Small intestine (tissue), 7 donors: ENCODE data around the gene CD164. TPM values are rescaled to one million over a fixed set of nuclear protein-coding genes. Genes with fewer than 3 reads are reported as not detected.
A peak's percentile ranks its signal among the peaks of the same experiment; 100 is the strongest.
"Not testable (repeated sequence)": the region's sequence is repeated elsewhere in the genome, so short reads cannot be mapped to it uniquely, and the experiment has no call there.

Experiments
- DNase-seq, 2 donors: peaks; one replicate each; pipeline versions ENCODE4 v3.0.0 to v3.0.0-alpha.2; 2013
- FAIRE-seq: peaks from 2 replicates; lab custom pipeline; 2012; peaks lifted over from hg19 to GRCh38; lab: Jason Lieb, UNC
- H3K27ac ChIP-seq, 3 donors: one replicate each; pipeline ENCODE4 v1.5.1; 2013; ENCODE audit warnings: low read length in 2 of 3, mild to moderate bottlenecking in 2 of 3, control low read depth in 1 of 3, inconsistent platforms in 1 of 3, low read depth in 1 of 3, moderate library complexity in 1 of 3
- H3K27me3 ChIP-seq, 3 donors: one replicate each; pipeline ENCODE4 v1.6.1; 2013; ENCODE audit warnings: low read length in 3 of 3, inconsistent platforms in 1 of 3; ENCODE audit not compliant: control insufficient read depth in 3 of 3, insufficient read depth in 3 of 3
- H3K36me3 ChIP-seq, 3 donors: one replicate each; pipeline ENCODE4 v1.6.1; 2013; ENCODE audit warnings: low read length in 3 of 3, inconsistent platforms in 1 of 3, low read depth in 1 of 3, mild to moderate bottlenecking in 1 of 3, moderate library complexity in 1 of 3; ENCODE audit not compliant: control insufficient read depth in 3 of 3, insufficient read depth in 2 of 3
- H3K4me1 ChIP-seq, 3 donors: one replicate each; pipeline ENCODE4 v1.6.1; 2013; ENCODE audit warnings: low read length in 2 of 3, inconsistent platforms in 1 of 3, low read depth in 1 of 3, mild to moderate bottlenecking in 1 of 3, moderate library complexity in 1 of 3; ENCODE audit not compliant: control insufficient read depth in 3 of 3, insufficient read depth in 2 of 3
- H3K4me3 ChIP-seq, 3 donors: one replicate each; pipeline ENCODE4 v1.5.1; 2013; ENCODE audit warnings: low read length in 3 of 3, control low read depth in 1 of 3, inconsistent platforms in 1 of 3, low read depth in 1 of 3, mild to moderate bottlenecking in 1 of 3, moderate library complexity in 1 of 3
- H3K9me3 ChIP-seq, 2 donors: one replicate each; pipeline ENCODE4 v1.6.1; 2013; ENCODE audit warnings: low read depth in 1 of 2, low read length in 1 of 2; ENCODE audit not compliant: control insufficient read depth in 2 of 2, insufficient read depth in 1 of 2
- WGBS, 3 donors: extraction: QIAGEN DNeasy Blood & Tissue Kit; methylation state at CpG; one replicate each; pipeline ENCODE4 v1.1.7; 2013; 5-methylcytosine and 5-hydroxymethylcytosine counted together
- polyA plus RNA-seq, 4 donors: library from polyadenylated mRNA; stranded (reverse) in 3 of 4; unstranded in 1 of 4; fragments of 200-250 nt in 3 of 4; fragments of 120-200 nt in 1 of 4; gene quantifications; one replicate each; pipeline versions ENCODE4 v1.2.1 to v1.2.3, GENCODE V29; 2013
- donor health status: healthy with polysubstance abuse.
- donor health status: control.
- donor health status: control.
- donor health status: Bipolar disorder and iron deficiency.
- donor health status: healthy.

The CD164 gene
- polyA plus RNA-seq, 4 donors, result 151 to 737 (median 172) TPM

GRCh38 chr6:109333870-109334269 is 48.4 kb downstream of the CD164 start:
- H3K27ac ChIP-seq, H3K4me3 ChIP-seq, H3K9me3 ChIP-seq, FAIRE-seq, H3K27me3 ChIP-seq, H3K36me3 ChIP-seq, DNase-seq: not testable (repeated sequence)
- peaks cover 4 to 24% (median 6%) of the 10 kb centered on the region in 3 donors for H3K4me1 ChIP-seq
- WGBS, 3 donors, result 90 to 100% (median 95%) methylated on average over 1 of the region's 1 CpG

- H3K9me3 ChIP-seq, result peaks cover 0 to 6% of the 10 kb centered on the region in 2 donors
- H3K27me3 ChIP-seq, result no peaks in the 10 kb centered on the region
- no peaks in the 10 kb centered on the region for H3K36me3 ChIP-seq
- 8 to 45% (median 41%) methylated on average over 2 of the region's 2 CpGs for WGBS, 3 donors
- H3K27ac ChIP-seq, result peak overlapping the region; percentile 75 to 77 (median 76)
- no peak overlapping the region for H3K4me3 ChIP-seq
- peaks cover 4 to 30% (median 10%) of the 10 kb centered on the region in 3 donors for H3K4me1 ChIP-seq
- DNase-seq, result peak; percentile 95 to 99
- FAIRE-seq, result no peak
Observed at GRCh38 chr6:109332748-109333147, 49.5 kb downstream of the CD164 start.

DNA sequence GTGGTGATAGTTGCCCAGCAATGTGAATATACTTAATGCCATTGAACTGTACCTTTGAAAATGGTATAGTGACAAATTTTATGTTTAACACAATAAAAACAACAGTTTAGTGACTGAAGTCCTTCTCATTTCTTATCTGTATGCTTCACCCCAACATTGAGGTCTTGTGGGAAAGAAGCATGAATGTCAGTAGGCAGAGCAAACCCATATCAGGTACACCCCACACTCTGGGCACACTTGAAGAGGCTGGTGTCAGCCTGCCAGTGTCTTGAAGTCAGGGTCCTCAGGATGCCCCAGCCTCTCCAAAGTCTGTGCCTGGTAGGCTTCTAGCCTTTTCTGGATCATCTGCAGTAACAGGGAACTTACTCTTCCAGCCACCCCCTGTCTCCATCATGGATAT is 51.2 kb downstream of the CD164 start:
- H3K9me3 ChIP-seq, result peaks cover 0 to 6% of the 10 kb centered on the region in 2 donors
- H3K4me3 ChIP-seq, result no peak overlapping the region
- FAIRE-seq (no peak), DNase-seq (no peak)
- peaks cover 4 to 25% (median 8%) of the 10 kb centered on the region in 3 donors for H3K4me1 ChIP-seq
- H3K27me3 ChIP-seq, result no peaks in the 10 kb centered on the region
- no peak overlapping the region for H3K27ac ChIP-seq
- H3K36me3 ChIP-seq, result no peaks in the 10 kb centered on the region

DNA sequence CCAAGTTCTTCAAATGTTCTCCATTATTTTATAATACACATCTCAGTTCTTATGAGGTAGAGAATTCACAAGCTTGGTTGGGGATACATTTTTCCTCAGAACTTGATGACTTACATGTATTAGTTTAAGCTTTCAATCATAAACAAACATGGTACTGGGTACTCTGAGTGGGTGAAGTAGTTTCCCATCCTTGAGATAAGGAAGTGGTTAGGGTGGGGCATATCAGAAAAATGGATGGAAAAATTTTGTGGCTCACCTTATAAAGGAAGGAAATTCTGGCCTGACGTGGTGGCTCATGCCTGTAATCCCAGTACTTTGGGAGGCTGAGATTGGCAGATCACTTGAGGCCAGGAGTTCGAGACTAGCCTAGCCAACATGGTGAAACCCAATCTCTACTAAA is 52.0 kb downstream of the CD164 start:
- H3K4me3 ChIP-seq, result no peak overlapping the region
- no peaks in the 10 kb centered on the region for H3K36me3 ChIP-seq
- no peaks in the 10 kb centered on the region for H3K27me3 ChIP-seq
- FAIRE-seq, result no peak
- no peak overlapping the region for H3K27ac ChIP-seq
- H3K4me1 ChIP-seq, result peaks cover 4 to 25% (median 8%) of the 10 kb centered on the region in 3 donors
- peaks cover 0 to 6% of the 10 kb centered on the region in 2 donors for H3K9me3 ChIP-seq
- 77 to 80% (median 79%) methylated on average over 2 of the region's 2 CpGs for WGBS, 3 donors
- no peak for DNase-seq

GRCh38 chr6:109328629-109329028 is 53.6 kb downstream of the CD164 start:
- 32 to 61% (median 49%) methylated on average over 4 of the region's 4 CpGs for WGBS, 3 donors
- Histone ChIP-seq H3K36me3 (no peaks in the 10 kb centered on the region), H3K27me3 (no peaks in the 10 kb centered on the region), H3K9me3 (peaks cover 0 to 2% of the 10 kb centered on the region in 2 donors), H3K4me1 (peaks cover 4 to 25% (median 8%) of the 10 kb centered on the region in 3 donors), H3K4me3 (no peak overlapping the region), H3K27ac (peak overlapping the region in 1 of 3 donors; percentile 21)
- no peak for DNase-seq
- FAIRE-seq, result no peak

DNA sequence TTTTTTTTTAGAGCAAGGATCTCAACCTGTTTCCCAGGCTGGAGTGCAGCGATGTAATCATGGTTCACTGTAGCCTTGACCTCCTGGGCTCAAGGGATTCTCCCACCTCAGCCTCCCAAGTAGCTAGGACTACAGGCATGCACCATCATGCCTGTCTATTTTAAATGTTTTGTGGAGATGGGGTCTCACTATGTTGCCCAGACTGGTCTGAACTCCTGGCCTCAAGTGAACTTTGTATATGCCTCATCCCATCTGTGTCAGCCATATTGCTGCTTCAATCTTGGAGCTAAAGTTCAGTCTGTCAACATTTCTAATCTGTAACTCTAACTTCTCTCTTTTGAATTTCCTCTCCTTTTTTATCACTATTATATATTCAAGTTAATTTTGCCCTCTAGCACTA is 54.3 kb downstream of the CD164 start:
- H3K27ac ChIP-seq, result peak overlapping the region in 1 of 3 donors; percentile 21
- WGBS, 3 donors, result 94 to 100% (median 96%) methylated on average over 1 of the region's 1 CpG
- no peak for FAIRE-seq

GRCh38 chr6:109327491-109327890 is 54.8 kb downstream of the CD164 start:
- DNase-seq (no peak), FAIRE-seq (no peak)
- Histone ChIP-seq H3K36me3 (no peaks in the 10 kb centered on the region), H3K4me3 (no peak overlapping the region), H3K27ac (peak overlapping the region in 1 of 3 donors; percentile 4), H3K4me1 (peaks cover 3 to 15% (median 8%) of the 10 kb centered on the region in 3 donors), H3K27me3 (no peaks in the 10 kb centered on the region), H3K9me3 (no peaks in the 10 kb centered on the region)
- WGBS, 3 donors, result 50 to 65% (median 53%) methylated on average over 4 of the region's 4 CpGs

More for the DNA sequence above, 54.3 kb downstream of the CD164 start:
- no peak for DNase-seq
- peaks cover 4 to 19% (median 8%) of the 10 kb centered on the region in 3 donors for H3K4me1 ChIP-seq
- no peaks in the 10 kb centered on the region for H3K27me3 ChIP-seq
- H3K4me3 ChIP-seq, result no peak overlapping the region
- H3K36me3 ChIP-seq, result no peaks in the 10 kb centered on the region
- H3K9me3 ChIP-seq, result no peaks in the 10 kb centered on the region

DNA sequence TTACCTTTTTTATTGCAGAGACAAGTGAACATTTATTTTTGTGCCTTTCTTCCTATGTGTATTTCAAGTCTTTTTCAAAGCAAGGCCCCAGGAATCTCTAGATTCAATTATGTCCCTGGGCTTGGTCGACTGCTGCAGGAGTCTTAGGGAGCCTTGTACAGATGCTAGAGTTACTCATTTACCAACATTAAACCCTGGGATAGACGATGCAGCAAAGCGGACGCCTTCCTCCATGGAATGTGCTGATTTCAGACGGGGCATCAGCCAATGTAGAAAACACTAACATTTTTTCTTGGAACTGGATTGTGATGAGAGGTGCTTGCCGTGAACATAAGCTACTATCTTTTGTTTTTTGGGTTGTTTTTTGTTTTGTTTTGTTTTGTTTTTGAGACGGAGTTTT is 55.9 kb downstream of the CD164 start:
- H3K4me1 ChIP-seq, result peaks cover 0 to 6% (median 4%) of the 10 kb centered on the region in 3 donors
- 66 to 73% (median 69%) methylated on average over 7 of the region's 7 CpGs for WGBS, 3 donors
- no peak for DNase-seq

GRCh38 chr6:109325400-109325801 is 56.9 kb downstream of the CD164 start:
- Histone ChIP-seq H3K36me3 (no peaks in the 10 kb centered on the region), H3K4me1 (peaks cover 0 to 7% (median 4%) of the 10 kb centered on the region in 3 donors), H3K9me3 (no peaks in the 10 kb centered on the region), H3K27me3 (no peaks in the 10 kb centered on the region), H3K4me3 (no peak overlapping the region), H3K27ac (no peak overlapping the region)
- no peak for FAIRE-seq
- no peak for DNase-seq
- 74 to 88% (median 87%) methylated on average over 8 of the region's 8 CpGs for WGBS, 3 donors

More for the DNA sequence above, 55.9 kb downstream of the CD164 start:
- no peaks in the 10 kb centered on the region for H3K9me3 ChIP-seq
- no peak for FAIRE-seq
- H3K4me3 ChIP-seq, result no peak overlapping the region
- no peak overlapping the region for H3K27ac ChIP-seq
- H3K36me3 ChIP-seq, result no peaks in the 10 kb centered on the region
- no peaks in the 10 kb centered on the region for H3K27me3 ChIP-seq
